Kidney epithelial cell (primary cell): ENCODE data around the gene SYMPK. TPM values are rescaled to one million over a fixed set of nuclear protein-coding genes. Genes with fewer than 3 reads are reported as not detected.

Experiments
- DNase-seq: peaks from one replicate; pipeline ENCODE4 v3.0.0-alpha.2; 2010; ENCODE audit warnings: low read depth
- H3K27me3 ChIP-seq: 2 replicates; pipeline ENCODE4 v1.6.0; 2011; ENCODE audit warnings: low read length; ENCODE audit not compliant: control insufficient read depth, insufficient read depth
- H3K36me3 ChIP-seq: 2 replicates; pipeline ENCODE4 v1.5.1; 2011; ENCODE audit warnings: low read length; ENCODE audit not compliant: control insufficient read depth, insufficient read depth
- H3K4me3 ChIP-seq: 2 replicates; pipeline ENCODE4 v1.5.1; 2011; ENCODE audit warnings: low read depth, mild to moderate bottlenecking, control low read depth, low read length
- total RNA-seq: library from RNA; depleted of rRNA; stranded (reverse); fragments of >200 nt; gene quantifications from 2 replicates; pipeline ENCODE4 v1.2.3, GENCODE V29; 2015
- TF ChIP-seq, protein P1 (sequence below): IDR thresholded peaks from 2 replicates; pipeline ENCODE4 v1.5.1; 2011; ENCODE audit warnings: mild to moderate bottlenecking, moderate library complexity, low read length, control low read depth, inconsistent platforms; ENCODE audit not compliant: insufficient read depth, poor library complexity, severe bottlenecking

The SYMPK gene
- total RNA-seq, 1 donor from 2014 or later = 32.2 TPM

DNA sequence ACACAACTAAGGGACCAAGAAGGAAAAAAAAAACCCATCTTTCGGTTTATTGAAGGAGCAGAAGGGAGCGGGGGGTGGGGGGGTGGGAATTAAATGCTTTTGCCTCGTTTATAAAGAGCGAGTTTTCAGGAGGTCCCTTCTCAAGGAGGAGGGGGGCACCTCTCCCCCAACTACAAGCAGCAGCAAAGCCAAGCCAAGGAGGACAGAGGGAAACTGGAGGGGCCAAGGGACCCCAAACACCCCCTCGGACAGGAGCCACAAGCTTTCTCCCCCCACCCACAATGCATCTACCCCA lies 20.6 kb upstream of the SYMPK start:
- TF ChIP-seq, protein P1, sequence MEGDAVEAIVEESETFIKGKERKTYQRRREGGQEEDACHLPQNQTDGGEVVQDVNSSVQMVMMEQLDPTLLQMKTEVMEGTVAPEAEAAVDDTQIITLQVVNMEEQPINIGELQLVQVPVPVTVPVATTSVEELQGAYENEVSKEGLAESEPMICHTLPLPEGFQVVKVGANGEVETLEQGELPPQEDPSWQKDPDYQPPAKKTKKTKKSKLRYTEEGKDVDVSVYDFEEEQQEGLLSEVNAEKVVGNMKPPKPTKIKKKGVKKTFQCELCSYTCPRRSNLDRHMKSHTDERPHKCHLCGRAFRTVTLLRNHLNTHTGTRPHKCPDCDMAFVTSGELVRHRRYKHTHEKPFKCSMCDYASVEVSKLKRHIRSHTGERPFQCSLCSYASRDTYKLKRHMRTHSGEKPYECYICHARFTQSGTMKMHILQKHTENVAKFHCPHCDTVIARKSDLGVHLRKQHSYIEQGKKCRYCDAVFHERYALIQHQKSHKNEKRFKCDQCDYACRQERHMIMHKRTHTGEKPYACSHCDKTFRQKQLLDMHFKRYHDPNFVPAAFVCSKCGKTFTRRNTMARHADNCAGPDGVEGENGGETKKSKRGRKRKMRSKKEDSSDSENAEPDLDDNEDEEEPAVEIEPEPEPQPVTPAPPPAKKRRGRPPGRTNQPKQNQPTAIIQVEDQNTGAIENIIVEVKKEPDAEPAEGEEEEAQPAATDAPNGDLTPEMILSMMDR = no peak
- H3K36me3 ChIP-seq = peaks cover 1% of the 10 kb centered on the region
- DNase-seq = no peak
- no peaks in the 10 kb centered on the region for H3K27me3 ChIP-seq
- no peak overlapping the region for H3K4me3 ChIP-seq

DNA sequence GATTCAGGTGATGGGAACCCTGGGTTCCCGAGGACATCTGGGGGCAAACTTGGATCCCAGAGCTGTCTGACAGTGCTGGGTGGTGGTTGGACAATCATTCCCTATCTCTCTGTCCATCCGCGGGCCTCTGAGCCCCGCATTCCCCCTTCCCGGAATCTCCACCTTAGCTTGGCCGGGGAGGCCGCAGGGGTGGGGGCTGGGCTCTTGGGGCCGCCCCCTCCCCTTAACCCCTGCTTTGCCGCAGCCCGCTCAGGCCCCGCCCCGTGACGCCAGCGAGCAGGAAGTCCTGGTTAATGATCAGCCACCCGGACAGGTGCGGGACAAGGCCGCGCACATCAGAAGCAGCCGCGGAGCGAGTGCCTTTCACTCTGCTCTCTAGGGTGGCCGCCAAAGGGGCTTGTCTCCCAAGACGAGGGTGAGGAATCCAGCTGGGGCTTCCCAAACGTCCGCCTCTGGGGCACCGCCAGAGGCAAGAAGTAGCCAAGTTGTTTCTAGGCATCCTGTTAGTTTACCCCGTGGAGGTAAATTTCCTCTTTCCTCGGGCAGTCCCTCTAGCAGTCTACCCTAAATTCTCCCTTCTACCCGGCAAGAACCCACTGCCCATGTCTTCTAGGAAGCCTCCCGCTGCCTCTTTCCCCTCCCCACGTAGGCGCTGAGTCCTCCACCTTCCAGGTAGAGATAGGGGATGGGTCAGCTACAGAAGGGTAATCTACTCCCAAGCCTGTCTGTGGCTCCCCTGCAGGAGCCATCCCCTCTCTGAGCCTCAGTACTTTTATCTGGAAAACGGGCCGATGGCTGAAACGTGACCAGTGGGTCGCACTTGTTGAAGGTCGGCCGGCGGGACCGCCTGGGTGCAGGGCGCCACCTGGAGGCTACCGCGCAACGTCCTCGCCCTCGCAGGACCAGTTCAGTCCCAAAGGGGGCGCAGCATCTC lies 20.0 kb upstream of the SYMPK start:
- TF ChIP-seq, protein P1 = peak; percentile 100
- Histone ChIP-seq H3K4me3 (peak overlapping the region; percentile 20), H3K36me3 (peaks cover 1% of the 10 kb centered on the region), H3K27me3 (no peaks in the 10 kb centered on the region)
- no peak for DNase-seq

DNA sequence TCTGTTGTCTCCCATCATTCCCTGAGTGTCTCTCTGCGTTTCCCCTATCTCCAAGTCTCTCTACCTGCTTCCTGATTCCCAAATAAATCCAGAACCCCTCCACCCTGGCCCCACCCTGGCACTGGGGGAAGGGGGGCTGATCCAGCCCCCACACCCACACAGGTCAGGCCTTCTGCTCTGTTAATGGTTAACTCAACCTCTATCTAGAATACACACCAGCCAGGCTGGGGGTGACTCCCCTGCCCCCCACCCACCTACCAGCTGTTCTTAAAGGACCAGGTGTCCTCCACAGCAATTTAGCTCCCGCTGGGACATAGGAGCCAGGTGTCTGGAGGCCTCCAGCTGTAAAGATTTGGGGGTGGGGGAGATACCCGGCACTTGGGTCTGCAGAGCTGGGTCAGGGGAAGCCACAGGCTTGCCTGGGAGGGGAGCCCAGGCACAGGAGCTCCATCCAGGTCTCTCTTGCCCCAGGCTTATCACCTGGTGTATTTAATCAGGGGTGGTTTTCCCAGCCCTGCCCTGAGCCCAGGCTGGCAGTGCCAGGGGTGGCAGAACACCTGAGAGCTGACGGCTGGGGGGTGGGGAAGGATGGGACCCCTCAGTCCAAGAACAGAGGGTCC lies 19.1 kb upstream of the SYMPK start:
- Histone ChIP-seq H3K27me3 (no peaks in the 10 kb centered on the region), H3K36me3 (peaks cover 1% of the 10 kb centered on the region), H3K4me3 (peak overlapping the region; percentile 20)
- TF ChIP-seq, protein P1 = no peak
- no peak for DNase-seq

DNA sequence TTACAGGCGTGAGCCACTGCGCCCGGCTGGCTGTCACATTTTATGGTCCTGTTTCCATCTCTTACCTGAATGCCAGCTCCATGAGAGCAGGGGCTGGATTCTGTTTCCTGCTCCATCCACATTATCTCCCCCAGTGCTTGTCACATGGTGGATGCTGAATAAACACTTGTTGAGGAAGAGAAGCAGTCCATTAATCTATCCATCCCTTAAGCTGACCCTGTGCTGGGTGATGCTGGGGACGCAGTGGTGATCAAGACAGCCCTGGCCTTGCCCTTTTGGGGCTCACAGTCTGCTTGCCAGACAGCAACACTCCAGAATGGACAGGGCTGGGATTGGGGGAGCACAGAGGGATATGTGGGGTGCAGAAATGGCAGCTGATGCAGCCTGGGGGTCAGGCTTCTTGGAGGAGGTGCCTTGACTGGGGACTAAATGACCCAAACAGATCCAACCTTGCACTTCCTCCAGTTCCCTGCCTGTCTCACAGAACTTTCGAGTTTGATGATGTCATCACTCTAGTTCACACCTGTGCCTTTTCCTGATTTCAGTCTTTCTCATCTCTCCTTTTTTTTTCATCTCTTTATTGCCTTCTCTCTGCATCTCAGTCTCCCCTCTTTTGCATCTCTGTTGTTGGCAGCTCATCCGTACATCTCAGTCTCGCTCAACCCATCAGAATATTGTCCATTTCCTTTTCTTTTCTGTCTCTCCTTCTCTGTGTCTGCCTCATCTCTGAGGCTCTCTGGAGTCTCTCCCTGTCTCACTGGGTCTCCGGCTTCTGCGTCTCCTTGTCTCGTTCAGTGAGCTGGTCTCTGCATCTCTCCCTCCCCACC lies 18.3 kb upstream of the SYMPK start:
- Histone ChIP-seq H3K27me3 (no peaks in the 10 kb centered on the region), H3K4me3 (no peak overlapping the region), H3K36me3 (peaks cover 1% of the 10 kb centered on the region)
- no peak for DNase-seq
- TF ChIP-seq, protein P1 = no peak

DNA sequence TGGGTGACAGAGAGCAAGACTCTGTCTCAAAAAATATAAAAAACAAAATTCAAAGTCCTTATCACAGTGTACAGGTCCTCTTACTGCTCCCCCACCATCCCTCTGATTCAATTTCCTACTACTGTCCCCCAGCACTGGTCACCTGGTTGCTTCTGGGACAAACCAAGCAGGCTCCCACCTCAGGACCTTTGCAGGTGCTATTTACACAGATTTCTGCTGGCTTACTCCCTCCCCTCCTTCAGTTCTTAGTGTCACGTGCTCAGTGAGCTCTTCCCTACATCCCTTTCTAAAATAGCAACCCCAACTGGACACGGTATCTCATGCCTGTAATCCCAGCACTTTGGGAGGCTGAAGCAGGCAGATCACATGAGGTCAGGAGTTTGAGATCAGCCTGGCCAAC lies 17.0 kb upstream of the SYMPK start:
- no peak overlapping the region for H3K4me3 ChIP-seq
- no peak for DNase-seq
- TF ChIP-seq, protein P1 = no peak
- H3K27me3 ChIP-seq = no peaks in the 10 kb centered on the region
- peaks cover 1% of the 10 kb centered on the region for H3K36me3 ChIP-seq
